ENCODE measurements around the gene DDIT3.

The DDIT3 gene

GRCh38 chr12:57547288-57548012 lies 27.1 kb upstream of the DDIT3 start:
- no peak for DNase-seq (ENCODE audit: low spot score)
- no peak for FAIRE-seq

GRCh38 chr12:57546438-57547287 lies 26.3 kb upstream of the DDIT3 start, which contains the start of gene DCTN2:
TSS of gene DCTN2 (minus strand) at chr12:57547192. CDS start at chr12:57547063, 129 bp downstream.
- FAIRE-seq (no peak), DNase-seq (ENCODE audit: low spot score) (peak; percentile 99)

GRCh38 chr12:57545809-57546437 lies 25.6 kb upstream of the DDIT3 start:
- no peak for DNase-seq (ENCODE audit: low spot score)

GRCh38 chr12:57543581-57543980 lies 23.3 kb upstream of the DDIT3 start:
- FAIRE-seq, result no peak
- DNase-seq (ENCODE audit: low spot score), result no peak

More at GRCh38 chr12:57545809-57546437, 25.6 kb upstream of the DDIT3 start:
- no peak for FAIRE-seq

- no peak for DNase-seq (ENCODE audit: low spot score)
- FAIRE-seq, result no peak
Measured at GRCh38 chr12:57541717-57542116, 21.4 kb upstream of the DDIT3 start.

- no peak for DNase-seq (ENCODE audit: low spot score)
Measured at GRCh38 chr12:57541001-57541400, 20.7 kb upstream of the DDIT3 start.

GRCh38 chr12:57539134-57539768 lies 18.9 kb upstream of the DDIT3 start:
- DNase-seq (ENCODE audit: low spot score) (no peak), FAIRE-seq (no peak)

More at GRCh38 chr12:57541001-57541400, 20.7 kb upstream of the DDIT3 start:
- no peak for FAIRE-seq

GRCh38 chr12:57536597-57536942 lies 16.3 kb upstream of the DDIT3 start:
- FAIRE-seq (no peak), DNase-seq (ENCODE audit: low spot score) (no peak)

GRCh38 chr12:57535764-57536596 lies 15.7 kb upstream of the DDIT3 start:
- FAIRE-seq, result no peak
- DNase-seq (ENCODE audit: low spot score), result no peak

- FAIRE-seq, result no peak
- no peak for DNase-seq (ENCODE audit: low spot score)
Measured at GRCh38 chr12:57534991-57535543, 14.8 kb upstream of the DDIT3 start.

- no peak for FAIRE-seq
- no peak for DNase-seq (ENCODE audit: low spot score)
Measured at GRCh38 chr12:57534250-57534649, 13.9 kb upstream of the DDIT3 start.

GRCh38 chr12:57533108-57533507 lies 12.8 kb upstream of the DDIT3 start:
- no peak for DNase-seq (ENCODE audit: low spot score)
- FAIRE-seq, result no peak

GRCh38 chr12:57531836-57532235 lies 11.5 kb upstream of the DDIT3 start:
- DNase-seq (ENCODE audit: low spot score) (no peak), FAIRE-seq (no peak)

- DNase-seq (ENCODE audit: low spot score) (no peak), FAIRE-seq (peak; percentile 53)
Measured at GRCh38 chr12:57530396-57531142, 10.3 kb upstream of the DDIT3 start.

- FAIRE-seq (no peak), DNase-seq (ENCODE audit: low spot score) (no peak)
Measured at GRCh38 chr12:57529831-57530230, 9.5 kb upstream of the DDIT3 start.

GRCh38 chr12:57528831-57529555 lies 8.7 kb upstream of the DDIT3 start:
- no peak for DNase-seq (ENCODE audit: low spot score)

GRCh38 chr12:57528176-57528575 lies 7.9 kb upstream of the DDIT3 start:
- FAIRE-seq, result no peak
- DNase-seq (ENCODE audit: low spot score), result no peak

More at GRCh38 chr12:57528831-57529555, 8.7 kb upstream of the DDIT3 start:
- no peak for FAIRE-seq

- DNase-seq (ENCODE audit: low spot score) (no peak), FAIRE-seq (no peak)
Measured at GRCh38 chr12:57527184-57527583, 6.9 kb upstream of the DDIT3 start.
